CD4-positive, alpha-beta T cell (primary cell): ENCODE data around the gene ARHGEF25. TPM values are rescaled to one million over a fixed set of nuclear protein-coding genes. Genes with fewer than 3 reads are reported as not detected.
"Not testable (repeated sequence)": the region's sequence is repeated elsewhere in the genome, so short reads cannot be mapped to it uniquely, and the experiment has no call there.

Experiments
- ATAC-seq: fragments of 200-7000 bp; cut with Tn5 transposase; one replicate; pipeline ENCODE4 v1.10.0; 2022; ENCODE audit warnings: mild to moderate bottlenecking; ENCODE audit not compliant: poor library complexity
- CTCF ChIA-PET: fragments of 350-600 bp; sonication (Branson Sonifier 250); formaldehyde crosslinking; loops from one replicate; lab custom pipeline; 2021; ENCODE audit warnings: antibody characterized with exemption, inconsistent platforms; lab: Charles Lee
- POLR2A ChIA-PET: fragments of 350-600 bp; sonication (Branson Sonifier 250); formaldehyde crosslinking; loops from one replicate; lab custom pipeline; 2021; ENCODE audit warnings: antibody characterized with exemption, inconsistent platforms; lab: Charles Lee
- DNase-seq, 14 experiments: peaks; one replicate each; pipeline ENCODE4 v3.0.0-alpha.2; 2013 to 2020; ENCODE audit warnings: mixed read lengths in 2 of 14
- H3K27ac ChIP-seq, 2 donors: one replicate each; pipeline versions ENCODE4 v1.5.1 to v1.7.0; 2013; ENCODE audit warnings: low read length in 2 of 2, low read depth in 1 of 2, mild to moderate bottlenecking in 1 of 2
- H3K27me3 ChIP-seq, 2 experiments: 1 replicate in 1 of 2; 2 replicates in 1 of 2; pipeline versions ENCODE4 v1.6.1 to v1.7.0; 2013; ENCODE audit warnings: low read length in 2 of 2, control low read depth in 1 of 2, mild to moderate bottlenecking in 1 of 2, moderate library complexity in 1 of 2; ENCODE audit not compliant: insufficient read depth in 2 of 2, control insufficient read depth in 1 of 2
- H3K36me3 ChIP-seq: one replicate; pipeline ENCODE4 v1.6.1; 2013; ENCODE audit warnings: low read length, control low read depth; ENCODE audit not compliant: insufficient read depth
- H3K4me1 ChIP-seq: one replicate; pipeline ENCODE4 v1.6.1; 2013; ENCODE audit warnings: low read length, control low read depth; ENCODE audit not compliant: insufficient read depth
- H3K4me3 ChIP-seq: one replicate; pipeline ENCODE4 v1.5.1; 2013; ENCODE audit warnings: mild to moderate bottlenecking, low read length, moderate library complexity
- H3K9me3 ChIP-seq, 2 experiments: 1 replicate in 1 of 2; 2 replicates in 1 of 2; pipeline versions ENCODE4 v1.6.1 to v1.7.0; 2013; ENCODE audit warnings: low read length in 2 of 2, mild to moderate bottlenecking in 2 of 2, control low read depth in 1 of 2, moderate library complexity in 1 of 2; ENCODE audit not compliant: control insufficient read depth in 1 of 2, insufficient read depth in 1 of 2
- H3K27ac Mint-ChIP-seq: one replicate; pipeline ENCODE4 v1.8.0; 2020; ENCODE audit warnings: mixed read lengths
- H3K27me3 Mint-ChIP-seq: one replicate; pipeline ENCODE4 v1.8.0; 2021; ENCODE audit warnings: mixed read lengths
- H3K36me3 Mint-ChIP-seq: one replicate; pipeline ENCODE4 v1.8.0; 2021; ENCODE audit warnings: low read depth, mixed read lengths
- H3K4me1 Mint-ChIP-seq: one replicate; pipeline ENCODE4 v1.8.0; 2021; ENCODE audit warnings: low read depth, mixed read lengths
- H3K4me3 Mint-ChIP-seq: one replicate; pipeline ENCODE4 v1.8.0; 2020; ENCODE audit warnings: mild to moderate bottlenecking, mixed read lengths
- H3K9me3 Mint-ChIP-seq: one replicate; pipeline ENCODE4 v1.8.0; 2020; ENCODE audit warnings: mixed read lengths
- intact Hi-C, 2 experiments: fragments of 100-400 bp; cut with DNase I in 1 of 2; cut with micrococcal nuclease in 1 of 2; formaldehyde crosslinking; loops; one replicate each; pipeline versions ENCODE4 v1.15.1 to v1.9.0; 2023 to 2025; cut with DNase I, micrococcal nuclease
- total RNA-seq, 174 experiments: library from RNA in 2 of 174; stranded (reverse) in 2 of 174; gene quantifications; one replicate each; pipeline ENCODE4 v1.2.3 and lab custom pipeline; 2021 to 2026
- TF ChIP-seq, protein P1 (sequence below): fragments of 200-600 bp; IDR thresholded peaks from one replicate; pipeline ENCODE4 v1.8.0; 2022; ENCODE audit warnings: antibody characterized with exemption, mild to moderate bottlenecking

The ARHGEF25 gene
- total RNA-seq, 2 experiments from 2014 or later = 0.25 to 0.27 TPM

- intact Hi-C loops = no loop called here
- H3K4me3 Mint-ChIP-seq = no peak overlapping the region
- H3K4me1 ChIP-seq = peaks cover 26% of the 10 kb centered on the region
- H3K27ac ChIP-seq = no peak overlapping the region
- TF ChIP-seq, protein P1, sequence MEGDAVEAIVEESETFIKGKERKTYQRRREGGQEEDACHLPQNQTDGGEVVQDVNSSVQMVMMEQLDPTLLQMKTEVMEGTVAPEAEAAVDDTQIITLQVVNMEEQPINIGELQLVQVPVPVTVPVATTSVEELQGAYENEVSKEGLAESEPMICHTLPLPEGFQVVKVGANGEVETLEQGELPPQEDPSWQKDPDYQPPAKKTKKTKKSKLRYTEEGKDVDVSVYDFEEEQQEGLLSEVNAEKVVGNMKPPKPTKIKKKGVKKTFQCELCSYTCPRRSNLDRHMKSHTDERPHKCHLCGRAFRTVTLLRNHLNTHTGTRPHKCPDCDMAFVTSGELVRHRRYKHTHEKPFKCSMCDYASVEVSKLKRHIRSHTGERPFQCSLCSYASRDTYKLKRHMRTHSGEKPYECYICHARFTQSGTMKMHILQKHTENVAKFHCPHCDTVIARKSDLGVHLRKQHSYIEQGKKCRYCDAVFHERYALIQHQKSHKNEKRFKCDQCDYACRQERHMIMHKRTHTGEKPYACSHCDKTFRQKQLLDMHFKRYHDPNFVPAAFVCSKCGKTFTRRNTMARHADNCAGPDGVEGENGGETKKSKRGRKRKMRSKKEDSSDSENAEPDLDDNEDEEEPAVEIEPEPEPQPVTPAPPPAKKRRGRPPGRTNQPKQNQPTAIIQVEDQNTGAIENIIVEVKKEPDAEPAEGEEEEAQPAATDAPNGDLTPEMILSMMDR = no peak
- ATAC-seq (no peak), DNase-seq (no peak)
- H3K4me3 ChIP-seq = no peak overlapping the region
- ChIA-PET POLR2A (no interaction called here), CTCF (interaction anchor here (1.4 kb wide), 1 partner anchor 41 kb away, joined by 4 read pairs; no protein-coding TSS in a partner anchor)
- no peaks in the 10 kb centered on the region for H3K9me3 ChIP-seq
- H3K27me3 Mint-ChIP-seq = peaks cover 15% of the 10 kb centered on the region
- H3K4me1 Mint-ChIP-seq = peaks cover 16% of the 10 kb centered on the region
- H3K36me3 Mint-ChIP-seq = peaks cover 3% of the 10 kb centered on the region
- H3K9me3 Mint-ChIP-seq = no peaks in the 10 kb centered on the region
- no peak overlapping the region for H3K27ac Mint-ChIP-seq
- H3K27me3 ChIP-seq = peaks cover 0 to 10% of the 10 kb centered on the region in 2 experiments
- H3K36me3 ChIP-seq = no peaks in the 10 kb centered on the region
These were observed 24.3 kb upstream of the ARHGEF25 start for GRCh38 chr12:57586832-57587429.

DNA sequence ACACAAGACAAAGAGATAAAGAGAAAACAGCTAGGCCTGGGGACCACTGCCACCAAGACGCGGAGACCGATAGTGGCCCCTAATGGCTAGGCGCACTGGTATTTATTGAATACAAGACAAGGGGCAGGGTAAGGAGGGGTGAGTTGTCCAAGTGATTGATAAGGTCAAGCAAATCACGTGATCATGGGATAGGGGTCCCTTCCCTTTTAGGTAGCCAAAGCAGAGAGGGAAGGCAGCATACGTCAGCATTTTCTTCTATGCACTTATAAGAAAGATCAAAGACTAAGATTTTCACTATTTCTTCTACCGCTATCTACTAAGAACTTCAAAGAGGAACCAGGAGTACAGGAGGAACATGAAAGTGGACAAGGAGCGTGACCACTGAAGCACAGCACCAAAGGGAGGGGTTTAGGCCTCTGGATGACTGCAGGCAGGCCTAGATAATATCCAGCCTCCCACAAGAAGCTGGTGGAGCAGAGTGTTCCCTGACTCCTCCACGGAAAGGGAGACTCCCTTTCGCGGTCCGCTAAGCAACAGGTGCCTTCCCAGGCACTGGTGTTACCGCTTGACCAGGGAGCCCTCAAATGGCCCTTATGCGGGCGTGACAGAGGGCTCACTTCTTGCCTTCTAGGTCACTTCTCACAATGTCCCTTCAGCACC, 22.2 kb upstream of the ARHGEF25 start:
- intact Hi-C loops, H3K27ac Mint-ChIP-seq, H3K27me3 ChIP-seq, H3K27ac ChIP-seq, POLR2A ChIA-PET, CTCF ChIA-PET, H3K9me3 ChIP-seq, H3K27me3 Mint-ChIP-seq, H3K9me3 Mint-ChIP-seq, H3K4me3 Mint-ChIP-seq, ATAC-seq, H3K4me3 ChIP-seq, DNase-seq: not testable (repeated sequence)
- peaks cover 30% of the 10 kb centered on the region for H3K4me1 ChIP-seq
- peaks cover 23% of the 10 kb centered on the region for H3K36me3 Mint-ChIP-seq
- H3K4me1 Mint-ChIP-seq = peaks cover 37% of the 10 kb centered on the region
- H3K36me3 ChIP-seq = peaks cover 11% of the 10 kb centered on the region

GRCh38 chr12:57590479-57590863, 20.8 kb upstream of the ARHGEF25 start:
- TF ChIP-seq, protein P1 = no peak
- peaks cover 34% of the 10 kb centered on the region for H3K36me3 Mint-ChIP-seq
- ChIA-PET CTCF (no interaction called here), POLR2A (interaction anchor here (0.7 to 2.0 kb wide), 4 partner anchors 13 to 110 kb away, joined by 3 to 7 read pairs (median 4); partner anchors contain the start of genes ARHGEF25 and B4GALNT1)
- DNase-seq (no peak), ATAC-seq (no peak)
- peak overlapping the region; percentile 91 for H3K4me3 Mint-ChIP-seq
- peaks cover 30% of the 10 kb centered on the region for H3K4me1 ChIP-seq
- H3K27ac Mint-ChIP-seq = peak overlapping the region; percentile 84
- intact Hi-C loops = loop anchor here in 1 of 2 experiments (2.0 to 5.0 kb wide), 2 partner anchors 44 to 102 kb away; partner anchors contain the start of genes DCTN2 and OS9
- peaks cover 24% of the 10 kb centered on the region for H3K36me3 ChIP-seq
- H3K27me3 ChIP-seq = peaks cover 0 to 10% of the 10 kb centered on the region in 2 experiments
- peaks cover 39% of the 10 kb centered on the region for H3K4me1 Mint-ChIP-seq
- H3K27me3 Mint-ChIP-seq = no peaks in the 10 kb centered on the region
- no peaks in the 10 kb centered on the region for H3K9me3 Mint-ChIP-seq
- no peaks in the 10 kb centered on the region for H3K9me3 ChIP-seq
- peak overlapping the region; percentile 99 for H3K4me3 ChIP-seq
- H3K27ac ChIP-seq = peak overlapping the region; percentile 53 to 67
